GM23248 (cell line): ENCODE measurements around the gene NALCN.

ENCODE experiments used
- EZH2 ChIP-seq: fragments of 200-600 bp; sonication (generic); IDR thresholded peaks from 2 replicates; pipeline ENCODE4 v1.6.1; 2018; ENCODE audit warnings: antibody characterized with exemption, mild to moderate bottlenecking; ENCODE audit not compliant: insufficient read depth, poor library complexity, severe bottlenecking
- EZH2phosphoT487 ChIP-seq: fragments of 200-600 bp; sonication (generic); IDR thresholded peaks from 2 replicates; pipeline ENCODE4 v1.6.1; 2018; ENCODE audit warnings: antibody characterized with exemption, moderate library complexity, mild to moderate bottlenecking, low read depth; ENCODE audit not compliant: insufficient read depth

DNA sequence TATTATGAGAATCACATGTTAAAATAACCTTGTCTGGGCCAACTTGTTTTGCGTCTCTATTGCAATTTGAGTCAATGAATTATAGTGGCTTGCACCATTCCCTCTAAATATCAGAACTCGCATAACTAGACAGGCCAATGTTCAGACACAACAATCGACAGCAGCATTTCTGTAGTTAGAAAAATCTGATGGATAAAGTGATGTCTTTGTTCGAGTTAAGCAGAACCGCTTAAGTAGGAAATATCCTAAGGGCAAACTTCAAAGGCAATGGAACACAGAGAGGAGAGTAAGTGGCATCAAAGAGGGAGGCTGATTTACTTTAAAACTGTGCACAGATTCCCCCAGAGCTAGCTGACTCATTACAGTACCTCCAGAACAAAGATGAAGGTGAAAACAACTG is 333.9 kb downstream of the NALCN start:
- TF ChIP-seq EZH2, result no peak
- TF ChIP-seq EZH2phosphoT487, result no peak
